PC-9 (cell line): ENCODE data around the gene CCDC93.

Experiments
- CTCF ChIP-seq: fragments of 200-600 bp; sonication (generic); conservative IDR thresholded peaks from 2 replicates; pipeline ENCODE4 v1.6.1; 2017; ENCODE audit warnings: mixed run types, antibody characterized with exemption, mild to moderate bottlenecking, moderate library complexity
- EZH2 ChIP-seq: fragments of 200-600 bp; sonication (generic); IDR thresholded peaks from 2 replicates; pipeline ENCODE4 v1.8.0; 2017; ENCODE audit warnings: antibody characterized with exemption, low read depth

GRCh38 chr2:118052474-118052873, 38.6 kb upstream of the CCDC93 start:
- no peak for TF ChIP-seq EZH2
- TF ChIP-seq CTCF = no peak
